Endothelial cell (in vitro differentiated cells): ENCODE data around the gene RBM38. TPM values are rescaled to one million over a fixed set of nuclear protein-coding genes. Genes with fewer than 3 reads are reported as not detected.

Source experiments
- DNase-seq: peaks from one replicate; pipeline ENCODE4 v3.0.0; 2021; ENCODE audit warnings: low spot score
- H3K27ac Mint-ChIP-seq: one replicate; pipeline ENCODE4 v1.8.0; 2021; ENCODE audit warnings: mixed read lengths, inconsistent platforms; ENCODE audit not compliant: unreplicated experiment
- H3K27me3 Mint-ChIP-seq: one replicate; pipeline ENCODE4 v1.8.0; 2021; ENCODE audit warnings: mild to moderate bottlenecking, moderate library complexity, mixed read lengths, inconsistent platforms; ENCODE audit not compliant: unreplicated experiment
- H3K36me3 Mint-ChIP-seq: one replicate; pipeline ENCODE4 v1.8.0; 2021; ENCODE audit warnings: mild to moderate bottlenecking, low read depth, mixed read lengths, inconsistent platforms; ENCODE audit not compliant: unreplicated experiment
- H3K4me1 Mint-ChIP-seq: one replicate; pipeline ENCODE4 v1.8.0; 2021; ENCODE audit warnings: mild to moderate bottlenecking, mixed read lengths, inconsistent platforms; ENCODE audit not compliant: unreplicated experiment
- H3K4me3 Mint-ChIP-seq: one replicate; pipeline ENCODE4 v1.8.0; 2021; ENCODE audit warnings: mild to moderate bottlenecking, mixed read lengths, inconsistent platforms; ENCODE audit not compliant: unreplicated experiment
- H3K9me3 Mint-ChIP-seq: one replicate; pipeline ENCODE4 v1.8.0; 2021; ENCODE audit warnings: mixed read lengths, inconsistent platforms; ENCODE audit not compliant: unreplicated experiment
- CTCF ChIP-seq: fragments of 200-600 bp; sonication (generic); IDR thresholded peaks from one replicate; pipeline ENCODE4 v1.5.0; 2021; ENCODE audit warnings: antibody characterized with exemption; ENCODE audit not compliant: unreplicated experiment
- total RNA-seq: library from RNA; stranded (reverse); fragmentation: NEBNext Ultra II Directional; extraction: Animal tissue kit (Norgen Biotek cat#: 25700); gene quantifications from one replicate; pipeline ENCODE4 v1.2.1, GENCODE V29; 2021; ENCODE audit not compliant: unreplicated experiment

RBM38 gene
- total RNA-seq, 1 donor from 2014 or later = 23.6 TPM

GRCh38 chr20:57384486-57384885, 6.7 kb upstream of the RBM38 start:
- TF ChIP-seq CTCF = no peak
- Mint-ChIP-seq H3K36me3 (peaks cover 3% of the 10 kb centered on the region), H3K27me3 (peaks cover 7% of the 10 kb centered on the region), H3K4me3 (peak overlapping the region; percentile 21), H3K27ac (no peak overlapping the region), H3K9me3 (no peaks in the 10 kb centered on the region), H3K4me1 (peaks cover 3% of the 10 kb centered on the region)
- DNase-seq = no peak

GRCh38 chr20:57384953-57385761, 6.0 kb upstream of the RBM38 start:
- no peak for DNase-seq
- Mint-ChIP-seq H3K27me3 (peaks cover 6% of the 10 kb centered on the region), H3K9me3 (no peaks in the 10 kb centered on the region), H3K4me1 (peaks cover 3% of the 10 kb centered on the region), H3K27ac (no peak overlapping the region), H3K4me3 (no peak overlapping the region), H3K36me3 (no peaks in the 10 kb centered on the region)
- TF ChIP-seq CTCF = no peak

GRCh38 chr20:57385940-57386339, 5.3 kb upstream of the RBM38 start:
- no peak for DNase-seq
- Mint-ChIP-seq H3K27ac (no peak overlapping the region), H3K9me3 (no peaks in the 10 kb centered on the region), H3K4me1 (peaks cover 7% of the 10 kb centered on the region), H3K27me3 (peaks cover 6% of the 10 kb centered on the region), H3K4me3 (no peak overlapping the region), H3K36me3 (no peaks in the 10 kb centered on the region)
- TF ChIP-seq CTCF = no peak

GRCh38 chr20:57386762-57387161, 4.4 kb upstream of the RBM38 start:
- no peak for TF ChIP-seq CTCF
- H3K36me3 Mint-ChIP-seq = no peaks in the 10 kb centered on the region
- no peak overlapping the region for H3K4me3 Mint-ChIP-seq
- peaks cover 6% of the 10 kb centered on the region for H3K27me3 Mint-ChIP-seq
- H3K9me3 Mint-ChIP-seq = no peaks in the 10 kb centered on the region
- no peak overlapping the region for H3K27ac Mint-ChIP-seq
- DNase-seq = no peak
- peaks cover 7% of the 10 kb centered on the region for H3K4me1 Mint-ChIP-seq

- Mint-ChIP-seq H3K4me1 (peaks cover 11% of the 10 kb centered on the region), H3K36me3 (no peaks in the 10 kb centered on the region), H3K27ac (no peak overlapping the region), H3K9me3 (no peaks in the 10 kb centered on the region), H3K27me3 (peaks cover 5% of the 10 kb centered on the region), H3K4me3 (no peak overlapping the region)
- no peak for TF ChIP-seq CTCF
- no peak for DNase-seq
Measured at GRCh38 chr20:57387463-57387862, 3.7 kb upstream of the RBM38 start.
